ENCODE measurements around the gene CCDC61.

Gene CCDC61

DNA sequence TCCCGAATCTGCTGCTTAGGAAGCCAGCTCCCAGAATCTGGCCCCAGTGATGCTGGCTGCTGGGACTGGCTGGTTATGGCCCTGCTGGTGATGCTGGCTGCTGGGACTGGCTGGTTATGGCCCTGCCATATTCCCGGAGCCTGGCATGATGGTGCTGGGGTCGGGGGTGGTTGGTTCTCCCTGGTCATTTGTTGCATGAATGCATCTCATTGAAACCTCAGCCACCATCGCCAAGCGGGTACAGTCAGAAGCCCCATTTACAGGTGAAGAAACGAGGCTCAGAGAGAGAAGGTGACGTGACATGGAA lies 25.5 kb downstream of the CCDC61 start:
- Histone ChIP-seq H3K36me3 (replicated peaks; ENCODE audit: insufficient read depth, low read length) (no peaks in the 10 kb centered on the region), H3F3A (ENCODE audit: insufficient read depth, low read length) (no peaks in the 10 kb centered on the region; the same call in 1 of the 2 replicates), H3K27me3 (replicated peaks; ENCODE audit: insufficient read depth, low read length) (no peaks in the 10 kb centered on the region), H3K4me2 (ENCODE audit: low read depth, low read length) (no peak overlapping the region), H3K4me1 (ENCODE audit: low read length) (0 out of 2 replicates have a peak, but pooled peaks cover 4% of the 10 kb centered on the region), H3K9me2 (replicated peaks; ENCODE audit: insufficient read depth, low read length) (no peaks in the 10 kb centered on the region), H3K79me2 (ENCODE audit: low read length) (no peaks in the 10 kb centered on the region), H3K9ac (ENCODE audit: low read length) (no peak overlapping the region), H3K27ac (ENCODE audit: low read length) (no peak overlapping the region), H4K20me1 (ENCODE audit: insufficient read depth, low read length) (no peaks in the 10 kb centered on the region), H2AFZ (ENCODE audit: low read length) (no peak overlapping the region), H3K9me3 (replicated peaks; ENCODE audit: insufficient read depth, low read length) (no peaks in the 10 kb centered on the region), H3K4me3 (ENCODE audit: low read length) (no peak overlapping the region)
- DNase-seq: no peak
- no peak for TF ChIP-seq EZH2phosphoT487 (IDR thresholded peaks at IDR 0.05; ENCODE audit: low read length)
- TF ChIP-seq EZH2 (optimal IDR thresholded peaks at IDR 0.05; ENCODE audit: low read depth, low read length): no peak
- TF ChIP-seq, protein P1, sequence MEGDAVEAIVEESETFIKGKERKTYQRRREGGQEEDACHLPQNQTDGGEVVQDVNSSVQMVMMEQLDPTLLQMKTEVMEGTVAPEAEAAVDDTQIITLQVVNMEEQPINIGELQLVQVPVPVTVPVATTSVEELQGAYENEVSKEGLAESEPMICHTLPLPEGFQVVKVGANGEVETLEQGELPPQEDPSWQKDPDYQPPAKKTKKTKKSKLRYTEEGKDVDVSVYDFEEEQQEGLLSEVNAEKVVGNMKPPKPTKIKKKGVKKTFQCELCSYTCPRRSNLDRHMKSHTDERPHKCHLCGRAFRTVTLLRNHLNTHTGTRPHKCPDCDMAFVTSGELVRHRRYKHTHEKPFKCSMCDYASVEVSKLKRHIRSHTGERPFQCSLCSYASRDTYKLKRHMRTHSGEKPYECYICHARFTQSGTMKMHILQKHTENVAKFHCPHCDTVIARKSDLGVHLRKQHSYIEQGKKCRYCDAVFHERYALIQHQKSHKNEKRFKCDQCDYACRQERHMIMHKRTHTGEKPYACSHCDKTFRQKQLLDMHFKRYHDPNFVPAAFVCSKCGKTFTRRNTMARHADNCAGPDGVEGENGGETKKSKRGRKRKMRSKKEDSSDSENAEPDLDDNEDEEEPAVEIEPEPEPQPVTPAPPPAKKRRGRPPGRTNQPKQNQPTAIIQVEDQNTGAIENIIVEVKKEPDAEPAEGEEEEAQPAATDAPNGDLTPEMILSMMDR (IDR thresholded peaks at IDR 0.05; ENCODE audit: low read length): no peak

DNA sequence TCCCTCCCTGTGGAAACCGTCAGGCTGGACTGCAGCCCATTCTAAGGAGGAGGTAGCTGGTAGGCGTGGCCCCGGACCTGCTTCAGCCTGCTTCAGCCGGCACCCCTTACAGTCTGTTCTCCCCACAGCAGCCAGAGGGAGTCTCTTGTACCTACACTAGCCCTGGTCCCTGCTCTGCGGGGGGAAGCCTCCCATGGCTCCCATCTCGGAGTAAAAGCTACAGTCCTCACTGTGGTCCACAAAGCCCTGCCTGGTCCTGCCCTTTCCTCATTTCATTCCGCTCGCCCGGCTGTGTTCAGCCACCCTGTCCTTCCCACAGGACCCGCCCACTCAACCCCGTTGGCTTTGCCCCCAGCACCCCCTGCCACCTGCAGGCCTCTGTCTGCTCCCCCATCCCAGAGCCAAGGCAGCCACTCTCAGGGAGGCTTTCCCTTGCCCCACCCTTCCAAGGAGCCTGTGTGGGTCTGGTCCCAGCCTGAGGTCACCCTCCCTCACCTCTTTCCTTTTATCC lies 26.3 kb downstream of the CCDC61 start:
- no peak for DNase-seq
- H3K4me2 ChIP-seq (ENCODE audit: low read depth, low read length): no peak overlapping the region
- H3K79me2 ChIP-seq (ENCODE audit: low read length): no peaks in the 10 kb centered on the region
- no peaks in the 10 kb centered on the region for H3K27me3 ChIP-seq (replicated peaks; ENCODE audit: insufficient read depth, low read length)
- no peaks in the 10 kb centered on the region for H3F3A ChIP-seq (ENCODE audit: insufficient read depth, low read length)
- no peak overlapping the region for H2AFZ ChIP-seq (ENCODE audit: low read length)
- H3K9me3 ChIP-seq (replicated peaks; ENCODE audit: insufficient read depth, low read length): no peaks in the 10 kb centered on the region
- 0 out of 2 replicates have a peak, but pooled peaks cover 4% of the 10 kb centered on the region for H3K4me1 ChIP-seq (ENCODE audit: low read length)
- H3K9me2 ChIP-seq (replicated peaks; ENCODE audit: insufficient read depth, low read length): no peaks in the 10 kb centered on the region
- TF ChIP-seq EZH2phosphoT487 (IDR thresholded peaks at IDR 0.05; ENCODE audit: low read length): no peak
- TF ChIP-seq, protein P1 (IDR thresholded peaks at IDR 0.05; ENCODE audit: low read length): no peak
- TF ChIP-seq EZH2 (optimal IDR thresholded peaks at IDR 0.05; ENCODE audit: low read depth, low read length): no peak
- H3K9ac ChIP-seq (ENCODE audit: low read length): no peak overlapping the region
- H3K27ac ChIP-seq (ENCODE audit: low read length): no peak overlapping the region
- H3K4me3 ChIP-seq (ENCODE audit: low read length): no peak overlapping the region
- H4K20me1 ChIP-seq (ENCODE audit: insufficient read depth, low read length): no peaks in the 10 kb centered on the region
- no peaks in the 10 kb centered on the region for H3K36me3 ChIP-seq (replicated peaks; ENCODE audit: insufficient read depth, low read length)

DNA sequence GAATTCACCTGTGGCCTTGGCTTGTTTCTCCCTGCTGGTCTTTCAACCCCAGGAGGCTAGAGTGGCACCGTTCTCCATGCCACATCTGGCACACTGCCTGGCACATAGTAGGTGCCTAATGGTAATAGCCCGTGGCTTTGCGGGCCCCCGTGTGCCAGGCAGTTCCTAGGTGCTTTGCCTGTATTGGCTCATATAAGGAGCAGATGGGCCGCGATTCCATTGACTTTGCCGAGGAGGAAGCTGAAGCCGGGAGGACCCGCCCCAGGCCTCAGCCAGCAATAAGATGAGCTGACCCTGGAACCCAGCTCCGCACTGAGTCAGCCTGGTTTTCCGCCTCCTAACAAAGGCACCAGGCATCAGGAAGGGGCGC lies 26.8 kb downstream of the CCDC61 start:
- no peaks in the 10 kb centered on the region for H3K27me3 ChIP-seq (replicated peaks; ENCODE audit: insufficient read depth, low read length)
- H3K36me3 ChIP-seq (replicated peaks; ENCODE audit: insufficient read depth, low read length): no peaks in the 10 kb centered on the region
- H3K9ac ChIP-seq (ENCODE audit: low read length): no peak overlapping the region
- no peak overlapping the region for H2AFZ ChIP-seq (ENCODE audit: low read length)
- H4K20me1 ChIP-seq (ENCODE audit: insufficient read depth, low read length): no peaks in the 10 kb centered on the region
- TF ChIP-seq, protein P1 (IDR thresholded peaks at IDR 0.05; ENCODE audit: low read length): no peak
- TF ChIP-seq EZH2phosphoT487 (IDR thresholded peaks at IDR 0.05; ENCODE audit: low read length) (no peak), EZH2 (optimal IDR thresholded peaks at IDR 0.05; ENCODE audit: low read depth, low read length) (no peak)
- H3K4me2 ChIP-seq (ENCODE audit: low read depth, low read length): no peak overlapping the region
- no peak overlapping the region for H3K27ac ChIP-seq (ENCODE audit: low read length)
- H3F3A ChIP-seq (ENCODE audit: insufficient read depth, low read length): no peaks in the 10 kb centered on the region
- 0 out of 2 replicates have a peak, but pooled peaks cover 2% of the 10 kb centered on the region for H3K4me1 ChIP-seq (ENCODE audit: low read length)
- no peak overlapping the region for H3K4me3 ChIP-seq (ENCODE audit: low read length)
- H3K79me2 ChIP-seq (ENCODE audit: low read length): no peaks in the 10 kb centered on the region
- no peak for DNase-seq
- no peaks in the 10 kb centered on the region for H3K9me3 ChIP-seq (replicated peaks; ENCODE audit: insufficient read depth, low read length)
- H3K9me2 ChIP-seq (replicated peaks; ENCODE audit: insufficient read depth, low read length): no peaks in the 10 kb centered on the region

All from MM.1S (cell line).